CD4-positive, alpha-beta T cell treated with Interleukin-12 subunit alpha and Interleukin-12 subunit beta, for 1 hour (primary cell): Measurements from ENCODE around the gene PLA2G3.
"Not testable (repeated sequence)": the region's sequence is repeated elsewhere in the genome, so short reads cannot be mapped to it uniquely, and the experiment has no call there.

Experiments
- DNase-seq: peaks from one replicate; pipeline ENCODE4 v3.0.0-alpha.2; 2020

PLA2G3 gene

GRCh38 chr22:31121403-31121802 is 18.9 kb downstream of the PLA2G3 start:
- DNase-seq = no peak

DNA sequence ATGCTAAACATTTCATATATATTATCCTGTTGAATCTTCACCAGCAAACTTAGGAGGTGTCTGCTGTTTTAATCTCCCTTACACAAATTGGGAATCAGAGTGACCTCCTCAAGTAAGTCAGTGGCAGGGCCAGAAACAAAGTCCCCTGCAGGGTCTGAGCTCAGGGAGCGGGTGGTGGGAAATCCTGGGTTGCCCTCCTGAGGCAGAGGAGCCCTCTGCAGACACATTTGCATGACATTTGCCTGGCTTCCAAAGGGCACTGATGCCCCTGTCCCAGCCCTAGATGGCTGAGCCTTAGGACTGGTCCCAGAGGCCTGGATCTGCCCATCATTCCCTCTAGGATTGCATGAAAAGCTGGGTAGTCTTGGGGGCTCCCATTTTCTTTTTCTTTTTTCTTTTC is 19.7 kb downstream of the PLA2G3 start:
- no peak for DNase-seq

DNA sequence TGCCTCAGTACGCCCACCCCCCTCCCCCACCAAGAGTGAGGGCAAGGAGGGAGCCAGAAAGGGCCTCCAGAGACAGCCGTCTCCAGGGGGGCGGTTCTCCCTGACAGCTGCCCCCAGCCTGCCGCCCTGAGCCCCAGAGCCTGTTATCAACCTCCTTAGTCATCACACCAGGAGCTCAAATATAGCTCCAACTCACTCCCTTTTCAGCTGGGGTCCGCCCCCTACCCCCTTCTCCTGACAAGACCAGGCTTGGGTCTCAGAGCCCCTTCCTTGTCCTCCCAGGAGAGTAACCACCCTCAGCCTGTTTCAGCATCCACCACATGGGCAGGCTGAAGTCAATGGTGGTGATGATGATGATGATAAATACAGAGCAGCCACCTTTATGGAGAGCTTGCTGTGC is 20.1 kb downstream of the PLA2G3 start:
- DNase-seq = no peak

DNA sequence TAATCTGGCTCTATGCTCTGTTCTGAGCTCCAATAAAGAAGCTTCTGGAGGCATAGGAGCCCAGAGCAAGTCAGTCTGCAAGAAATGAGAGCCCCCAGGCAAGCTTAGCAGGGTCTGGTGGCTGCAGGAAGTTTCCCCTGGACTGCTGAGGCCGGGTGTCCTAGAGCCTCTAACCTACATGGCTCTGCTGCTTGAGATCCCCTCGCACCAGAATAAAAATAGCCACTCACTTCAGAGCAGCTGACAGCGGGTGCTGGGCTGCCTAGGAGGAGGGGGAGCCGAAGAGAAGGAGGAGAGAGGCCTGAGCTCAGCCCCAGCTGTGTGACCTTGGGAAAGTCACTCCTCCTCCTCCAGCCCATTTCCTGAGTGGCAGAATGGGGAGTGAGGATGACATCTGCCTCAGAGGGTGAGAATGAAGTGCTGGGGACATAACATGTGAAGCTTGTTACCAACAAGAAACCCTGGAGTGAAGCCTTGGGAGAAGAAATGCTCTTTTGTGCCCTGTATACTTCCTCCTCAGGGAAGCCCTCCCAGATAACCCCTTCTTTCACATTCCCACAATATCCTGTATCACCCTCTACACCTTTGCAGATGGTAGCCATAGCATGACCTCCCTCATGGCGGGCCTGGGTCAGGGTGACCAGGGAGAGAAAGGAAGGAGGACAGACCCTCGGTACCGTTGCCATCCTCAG is 21.1 kb downstream of the PLA2G3 start:
- DNase-seq = no peak

- no peak for DNase-seq
These were observed 22.1 kb downstream of the PLA2G3 start for GRCh38 chr22:31118046-31118820.

- DNase-seq = not testable (repeated sequence)
These were observed 27.7 kb downstream of the PLA2G3 start for GRCh38 chr22:31112547-31113091.

DNA sequence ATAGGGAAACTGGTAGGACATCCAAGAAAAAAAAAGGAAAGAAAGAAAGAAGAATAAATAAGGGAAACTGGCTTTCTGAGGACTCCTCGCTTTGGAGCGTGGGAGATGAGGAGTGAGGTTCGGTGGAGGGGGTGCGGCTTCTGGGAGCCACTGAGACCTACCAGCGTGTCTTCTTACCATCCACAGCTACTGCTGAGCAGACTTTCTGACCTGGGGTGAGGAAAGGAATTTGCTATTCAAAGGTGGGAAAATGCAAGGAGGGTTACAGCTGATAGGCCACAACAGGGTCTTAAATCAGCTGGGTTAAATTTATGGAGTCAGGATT is 32.5 kb downstream of the PLA2G3 start:
- DNase-seq = no peak

DNA sequence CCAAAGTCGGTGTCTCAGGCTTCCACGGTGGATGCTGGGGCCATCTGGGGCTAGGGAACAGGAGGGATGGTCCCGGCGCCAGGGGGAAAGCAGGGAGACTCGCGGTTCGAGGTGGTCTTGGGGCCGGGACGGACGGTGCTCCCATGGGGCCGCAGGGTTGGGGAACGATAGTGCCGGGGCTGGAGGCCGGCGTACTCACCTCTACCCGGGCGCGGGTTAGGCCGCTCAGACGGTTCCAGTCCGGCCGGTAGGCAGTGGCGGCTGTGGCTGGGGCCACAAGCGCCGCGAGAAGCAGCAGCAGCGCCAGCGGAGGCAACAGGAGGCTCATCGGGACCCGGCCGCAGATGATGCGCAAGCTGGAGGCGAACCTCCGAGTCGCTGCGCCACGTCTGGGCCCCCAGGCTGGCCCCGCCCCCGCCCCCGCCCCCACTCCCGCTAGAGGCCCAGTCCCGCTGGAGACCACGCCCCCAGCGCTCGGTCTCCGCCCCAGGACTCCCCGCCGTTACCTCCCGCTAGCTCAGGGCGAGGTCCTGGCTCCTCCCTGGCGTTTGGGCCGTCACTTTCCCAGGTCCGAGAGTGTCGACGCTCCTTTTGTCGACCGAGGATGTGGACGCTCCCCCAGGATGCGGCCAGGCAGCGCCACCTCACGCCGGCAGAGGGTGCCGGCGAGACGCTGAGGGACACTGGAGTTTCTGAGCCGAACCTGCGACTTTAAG is 33.0 kb downstream of the PLA2G3 start, which contains the start of gene SELENOM:
SELENOM (minus strand) TSS at position 391 of the 716 bp plus-strand sequence; CDS start at position 328, 63 bp downstream.
- peak; percentile 91 for DNase-seq

- DNase-seq = no peak
These were observed 33.6 kb downstream of the PLA2G3 start for GRCh38 chr22:31106731-31107177.

- no peak for DNase-seq
These were observed 34.2 kb downstream of the PLA2G3 start for GRCh38 chr22:31106001-31106571.

- no peak for DNase-seq
These were observed 34.9 kb downstream of the PLA2G3 start for GRCh38 chr22:31105282-31105929.

- peak; percentile 23 for DNase-seq
These were observed 35.4 kb downstream of the PLA2G3 start for GRCh38 chr22:31104869-31105268.

- DNase-seq = no peak
These were observed 36.2 kb downstream of the PLA2G3 start for GRCh38 chr22:31103899-31104694.

DNA sequence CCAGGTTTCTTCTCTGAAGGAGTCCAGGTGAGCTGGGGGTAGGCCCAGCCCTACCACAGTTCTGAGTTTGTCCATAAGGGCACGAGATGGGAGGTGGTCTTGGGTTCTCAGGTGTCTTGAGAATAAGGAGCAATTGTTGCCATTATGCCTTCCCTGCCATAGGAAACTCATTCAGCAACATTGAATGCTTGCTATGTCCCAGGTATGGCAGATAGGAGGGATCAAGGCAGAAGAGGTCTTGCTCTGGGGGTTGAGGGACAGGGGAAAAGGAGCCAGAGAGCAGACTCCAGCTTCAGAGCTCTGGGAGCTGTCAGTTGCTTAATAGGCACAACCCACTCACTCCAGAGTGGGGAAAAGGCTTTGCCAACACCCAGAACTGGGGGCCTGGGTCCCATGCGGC is 37.2 kb downstream of the PLA2G3 start:
- no peak for DNase-seq

DNA sequence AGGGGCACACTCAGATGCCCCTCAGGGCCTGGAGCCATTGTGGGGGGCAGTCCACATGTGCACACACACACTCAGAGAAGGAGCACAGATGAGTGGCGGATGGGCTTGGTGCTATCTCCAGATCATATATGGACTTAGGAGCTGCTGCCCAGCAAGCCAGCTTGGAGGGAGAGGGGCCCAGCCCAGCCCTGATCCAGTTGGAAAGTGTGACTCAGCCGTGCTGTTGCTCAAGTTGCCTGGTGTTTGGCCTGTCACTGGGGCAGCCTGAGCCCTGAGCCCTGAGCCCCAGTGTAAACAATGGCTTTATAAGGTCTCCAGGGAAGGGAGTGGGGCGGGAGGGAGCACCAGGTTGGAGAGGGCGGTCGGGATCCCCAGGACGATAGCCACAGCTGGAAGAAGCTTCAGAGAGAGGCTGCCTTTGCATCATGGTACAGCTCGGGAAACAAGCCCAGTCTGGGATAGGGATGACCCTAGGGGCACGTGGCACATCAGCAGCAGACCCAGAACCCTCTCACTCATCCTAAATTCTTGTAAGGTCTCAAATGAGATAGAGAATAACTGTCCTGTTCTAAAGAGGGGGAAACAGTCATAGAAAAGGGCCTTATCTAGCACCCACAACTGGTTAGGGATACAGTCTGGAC is 37.7 kb downstream of the PLA2G3 start:
- DNase-seq = no peak

GRCh38 chr22:31100762-31101525 is 39.4 kb downstream of the PLA2G3 start:
- DNase-seq = no peak

DNA sequence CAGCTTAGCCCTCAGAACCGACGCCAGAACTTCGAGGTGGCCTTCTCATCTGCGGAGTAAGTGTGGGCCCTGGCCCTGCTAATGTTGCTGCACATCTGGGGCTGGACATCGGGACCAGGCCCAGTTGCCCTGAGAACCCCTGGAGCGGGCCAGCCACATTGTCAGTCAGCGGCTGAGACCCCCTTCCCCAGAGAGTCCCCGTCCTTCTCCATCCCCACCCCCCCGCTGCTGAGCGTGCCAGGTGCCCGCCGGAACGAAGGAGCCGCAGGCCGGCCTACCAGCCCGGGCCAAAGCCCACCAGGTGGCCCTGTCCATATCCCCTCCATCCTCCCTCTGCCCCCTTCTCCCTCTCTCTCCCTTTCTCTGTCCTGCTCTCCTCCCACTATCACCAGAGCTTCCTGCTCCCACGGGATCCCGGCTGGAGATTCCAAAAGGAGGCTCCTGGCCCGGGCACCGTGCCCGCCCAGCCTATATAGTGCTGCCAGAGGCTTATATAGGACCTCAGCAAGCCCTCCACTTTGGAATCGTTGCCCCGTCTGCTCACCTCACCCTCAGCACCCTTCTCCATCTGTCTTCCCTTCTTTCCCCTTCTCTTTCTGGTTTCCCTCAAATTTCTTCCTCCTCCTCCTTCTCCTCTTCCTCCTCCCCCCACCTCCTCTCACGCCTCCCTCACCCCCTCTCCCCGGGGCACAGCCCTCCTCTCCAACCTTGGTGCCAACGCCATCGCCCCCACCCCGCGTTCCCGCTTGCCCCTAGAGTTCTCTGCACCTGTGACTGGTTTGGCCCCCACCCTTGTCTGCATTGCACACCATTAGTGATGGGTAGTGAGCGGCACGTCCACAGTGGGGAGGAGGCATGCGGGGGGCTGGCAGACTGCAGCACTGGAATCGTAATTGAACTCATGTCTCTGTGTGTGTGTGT is 40.2 kb downstream of the PLA2G3 start:
- no peak for DNase-seq

DNA sequence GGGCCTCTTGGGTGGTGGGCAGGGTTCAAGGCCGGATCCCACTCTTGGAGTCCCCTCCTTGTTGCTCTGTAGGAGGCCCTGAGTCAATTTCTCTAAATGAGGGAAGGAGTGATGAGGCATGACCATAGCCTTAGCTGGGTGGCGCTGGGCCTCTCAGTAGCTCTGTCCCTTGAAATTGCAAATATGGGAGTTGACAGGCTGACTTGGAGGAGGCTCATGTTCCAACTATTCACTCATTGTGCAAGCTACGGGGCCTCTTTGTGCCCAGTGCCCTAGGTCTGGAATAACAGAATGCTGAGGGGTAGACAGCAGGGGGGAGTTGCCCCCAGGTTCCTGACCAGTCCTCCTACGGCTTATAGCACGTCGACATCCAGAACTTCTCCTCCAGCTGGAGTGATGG is 40.9 kb downstream of the PLA2G3 start:
- DNase-seq = no peak

DNA sequence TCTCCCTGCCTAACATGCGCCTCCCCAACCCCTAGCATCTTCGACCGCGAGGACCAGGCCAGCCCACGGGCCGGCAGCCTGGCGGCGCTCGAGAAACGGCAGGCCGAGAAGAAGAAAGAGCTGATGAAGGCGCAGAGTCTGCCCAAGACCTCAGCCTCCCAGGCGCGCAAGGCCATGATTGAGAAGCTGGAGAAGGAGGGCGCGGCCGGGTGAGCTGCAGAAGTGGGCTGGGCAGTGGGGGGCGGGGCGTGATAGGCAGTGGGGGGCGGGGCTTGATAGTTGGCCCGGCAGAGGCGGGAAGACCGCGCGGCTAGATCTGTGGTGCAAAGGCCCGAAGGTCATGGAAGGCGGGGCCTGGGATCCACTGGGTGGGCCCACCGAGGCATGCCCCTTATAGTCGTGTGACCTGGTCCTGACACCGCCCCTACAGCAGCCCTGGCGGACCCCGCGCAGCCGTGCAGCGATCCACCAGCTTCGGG is 41.6 kb downstream of the PLA2G3 start:
- no peak for DNase-seq
